ENCODE data around the gene RAB11FIP3. TPM values are rescaled to one million over a fixed set of nuclear protein-coding genes. Genes with fewer than 3 reads are reported as not detected.

The RAB11FIP3 gene
- total and polyA plus RNA-seq, 2 of the 13 experiments (the other 11 are each of a cell fraction or from before 2014, with no cell fraction given): 34.3 to 57.6 TPM

DNA sequence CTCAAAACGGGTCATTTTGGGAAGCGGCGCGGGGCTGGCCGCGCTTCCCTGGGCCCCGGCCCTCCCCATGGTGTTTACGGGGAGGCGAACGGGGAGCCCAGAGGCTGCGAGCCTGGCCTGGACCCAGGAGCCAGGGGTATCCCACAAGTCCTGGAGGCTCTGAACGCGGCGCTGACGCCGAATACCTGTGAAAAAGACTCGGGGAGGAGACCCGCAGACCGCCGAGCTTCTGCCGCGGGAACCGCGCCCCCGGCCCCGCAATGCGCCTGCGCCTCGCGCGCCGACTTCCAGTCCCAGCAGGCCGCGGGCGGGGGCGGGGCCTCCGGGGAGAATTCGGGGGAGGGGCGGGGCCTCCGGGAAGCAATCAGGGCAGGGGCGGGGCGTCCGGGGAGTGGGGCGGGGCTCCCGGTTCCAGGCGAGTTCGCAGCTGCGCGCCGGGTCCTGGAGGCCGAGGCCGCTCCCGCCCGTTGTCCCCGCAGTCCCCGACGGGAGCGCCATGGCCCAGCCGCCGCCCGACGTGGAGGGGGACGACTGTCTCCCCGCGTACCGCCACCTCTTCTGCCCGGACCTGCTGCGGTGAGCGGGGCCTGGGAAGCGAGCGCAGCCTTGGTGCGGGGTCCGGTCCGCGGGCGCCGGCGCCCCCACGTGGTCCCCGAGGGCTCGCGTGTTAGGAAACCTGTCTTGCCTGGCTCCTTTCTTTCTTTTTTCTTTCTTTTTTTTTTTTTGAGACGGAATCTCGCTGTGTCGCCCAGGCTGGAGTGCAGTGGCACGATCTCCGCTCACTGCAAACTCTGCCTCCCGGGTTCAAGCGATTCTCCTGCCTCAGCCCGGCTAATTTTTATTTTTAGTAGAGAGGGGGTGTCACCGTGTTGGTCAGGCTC lies 23.7 kb upstream of the RAB11FIP3 start, which contains the start of gene DECR2 (continued):
- TF ChIP-seq, protein P1, sequence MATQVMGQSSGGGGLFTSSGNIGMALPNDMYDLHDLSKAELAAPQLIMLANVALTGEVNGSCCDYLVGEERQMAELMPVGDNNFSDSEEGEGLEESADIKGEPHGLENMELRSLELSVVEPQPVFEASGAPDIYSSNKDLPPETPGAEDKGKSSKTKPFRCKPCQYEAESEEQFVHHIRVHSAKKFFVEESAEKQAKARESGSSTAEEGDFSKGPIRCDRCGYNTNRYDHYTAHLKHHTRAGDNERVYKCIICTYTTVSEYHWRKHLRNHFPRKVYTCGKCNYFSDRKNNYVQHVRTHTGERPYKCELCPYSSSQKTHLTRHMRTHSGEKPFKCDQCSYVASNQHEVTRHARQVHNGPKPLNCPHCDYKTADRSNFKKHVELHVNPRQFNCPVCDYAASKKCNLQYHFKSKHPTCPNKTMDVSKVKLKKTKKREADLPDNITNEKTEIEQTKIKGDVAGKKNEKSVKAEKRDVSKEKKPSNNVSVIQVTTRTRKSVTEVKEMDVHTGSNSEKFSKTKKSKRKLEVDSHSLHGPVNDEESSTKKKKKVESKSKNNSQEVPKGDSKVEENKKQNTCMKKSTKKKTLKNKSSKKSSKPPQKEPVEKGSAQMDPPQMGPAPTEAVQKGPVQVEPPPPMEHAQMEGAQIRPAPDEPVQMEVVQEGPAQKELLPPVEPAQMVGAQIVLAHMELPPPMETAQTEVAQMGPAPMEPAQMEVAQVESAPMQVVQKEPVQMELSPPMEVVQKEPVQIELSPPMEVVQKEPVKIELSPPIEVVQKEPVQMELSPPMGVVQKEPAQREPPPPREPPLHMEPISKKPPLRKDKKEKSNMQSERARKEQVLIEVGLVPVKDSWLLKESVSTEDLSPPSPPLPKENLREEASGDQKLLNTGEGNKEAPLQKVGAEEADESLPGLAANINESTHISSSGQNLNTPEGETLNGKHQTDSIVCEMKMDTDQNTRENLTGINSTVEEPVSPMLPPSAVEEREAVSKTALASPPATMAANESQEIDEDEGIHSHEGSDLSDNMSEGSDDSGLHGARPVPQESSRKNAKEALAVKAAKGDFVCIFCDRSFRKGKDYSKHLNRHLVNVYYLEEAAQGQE (IDR thresholded peaks at IDR 0.05; ENCODE audit: borderline replicate concordance in 1 of 2, low read depth in 1 of 2, low read length in 2 of 2): peak in 1 of 2 experiments; percentile 4; a peak in 1 of 4 replicates
- TF ChIP-seq, protein P2, sequence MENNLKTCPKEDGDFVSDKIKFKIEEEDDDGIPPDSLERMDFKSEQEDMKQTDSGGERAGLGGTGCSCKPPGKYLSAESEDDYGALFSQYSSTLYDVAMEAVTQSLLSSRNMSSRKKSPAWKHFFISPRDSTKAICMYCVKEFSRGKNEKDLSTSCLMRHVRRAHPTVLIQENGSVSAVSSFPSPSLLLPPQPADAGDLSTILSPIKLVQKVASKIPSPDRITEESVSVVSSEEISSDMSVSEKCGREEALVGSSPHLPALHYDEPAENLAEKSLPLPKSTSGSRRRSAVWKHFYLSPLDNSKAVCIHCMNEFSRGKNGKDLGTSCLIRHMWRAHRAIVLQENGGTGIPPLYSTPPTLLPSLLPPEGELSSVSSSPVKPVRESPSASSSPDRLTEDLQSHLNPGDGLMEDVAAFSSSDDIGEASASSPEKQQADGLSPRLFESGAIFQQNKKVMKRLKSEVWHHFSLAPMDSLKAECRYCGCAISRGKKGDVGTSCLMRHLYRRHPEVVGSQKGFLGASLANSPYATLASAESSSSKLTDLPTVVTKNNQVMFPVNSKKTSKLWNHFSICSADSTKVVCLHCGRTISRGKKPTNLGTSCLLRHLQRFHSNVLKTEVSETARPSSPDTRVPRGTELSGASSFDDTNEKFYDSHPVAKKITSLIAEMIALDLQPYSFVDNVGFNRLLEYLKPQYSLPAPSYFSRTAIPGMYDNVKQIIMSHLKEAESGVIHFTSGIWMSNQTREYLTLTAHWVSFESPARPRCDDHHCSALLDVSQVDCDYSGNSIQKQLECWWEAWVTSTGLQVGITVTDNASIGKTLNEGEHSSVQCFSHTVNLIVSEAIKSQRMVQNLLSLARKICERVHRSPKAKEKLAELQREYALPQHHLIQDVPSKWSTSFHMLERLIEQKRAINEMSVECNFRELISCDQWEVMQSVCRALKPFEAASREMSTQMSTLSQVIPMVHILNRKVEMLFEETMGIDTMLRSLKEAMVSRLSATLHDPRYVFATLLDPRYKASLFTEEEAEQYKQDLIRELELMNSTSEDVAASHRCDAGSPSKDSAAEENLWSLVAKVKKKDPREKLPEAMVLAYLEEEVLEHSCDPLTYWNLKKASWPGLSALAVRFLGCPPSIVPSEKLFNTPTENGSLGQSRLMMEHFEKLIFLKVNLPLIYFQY (CRISPR knock-in tag; IDR thresholded peaks at IDR 0.05; ENCODE audit: borderline replicate concordance): no peak; the same call in 1 of the 2 replicates
- TF ChIP-seq ZNF33A (CRISPR knock-in tag; IDR thresholded peaks at IDR 0.05; ENCODE audit: borderline replicate concordance) (no peak), REXO4 (CRISPR knock-in tag; IDR thresholded peaks at IDR 0.05; ENCODE audit: borderline replicate concordance) (no peak), ZMYM4 (CRISPR knock-in tag; IDR thresholded peaks at IDR 0.05) (0 out of 2 replicates have a peak, but pooled peaks have one; percentile 15), ZNF614 (CRISPR knock-in tag; IDR thresholded peaks at IDR 0.05; ENCODE audit: borderline replicate concordance) (no peak), ZC3H13 (CRISPR knock-in tag; IDR thresholded peaks at IDR 0.05) (peak; percentile 79; the same call in 1 of the 2 replicates), ARNT2 (CRISPR knock-in tag; IDR thresholded peaks at IDR 0.05; ENCODE audit: low read depth) (peak; percentile 81), ZNF235 (CRISPR knock-in tag; IDR thresholded peaks at IDR 0.05; ENCODE audit: borderline replicate concordance) (peak; percentile 59; the same call in 1 of the 2 replicates)
- TF ChIP-seq, protein P3, sequence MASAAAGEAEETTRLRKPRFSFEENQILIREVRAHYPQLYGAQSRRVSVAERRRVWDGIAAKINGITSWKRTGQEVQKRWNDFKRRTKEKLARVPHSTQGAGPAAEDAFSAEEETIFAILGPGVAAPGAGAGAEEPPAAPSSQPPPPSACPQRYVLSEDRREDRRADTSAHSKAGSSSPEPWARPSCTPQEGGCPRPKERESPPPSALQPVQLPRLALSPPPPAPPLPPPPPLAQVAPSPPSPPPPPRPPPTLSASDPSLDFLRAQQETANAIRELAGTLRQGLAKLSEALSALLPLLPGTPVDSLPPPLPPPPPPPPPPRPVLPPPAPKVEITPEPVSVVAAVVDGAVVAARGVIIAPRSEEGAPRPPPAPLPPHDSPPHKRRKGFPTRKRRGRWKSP (CRISPR knock-in tag; IDR thresholded peaks at IDR 0.05): no peak
- TF ChIP-seq, protein P4, sequence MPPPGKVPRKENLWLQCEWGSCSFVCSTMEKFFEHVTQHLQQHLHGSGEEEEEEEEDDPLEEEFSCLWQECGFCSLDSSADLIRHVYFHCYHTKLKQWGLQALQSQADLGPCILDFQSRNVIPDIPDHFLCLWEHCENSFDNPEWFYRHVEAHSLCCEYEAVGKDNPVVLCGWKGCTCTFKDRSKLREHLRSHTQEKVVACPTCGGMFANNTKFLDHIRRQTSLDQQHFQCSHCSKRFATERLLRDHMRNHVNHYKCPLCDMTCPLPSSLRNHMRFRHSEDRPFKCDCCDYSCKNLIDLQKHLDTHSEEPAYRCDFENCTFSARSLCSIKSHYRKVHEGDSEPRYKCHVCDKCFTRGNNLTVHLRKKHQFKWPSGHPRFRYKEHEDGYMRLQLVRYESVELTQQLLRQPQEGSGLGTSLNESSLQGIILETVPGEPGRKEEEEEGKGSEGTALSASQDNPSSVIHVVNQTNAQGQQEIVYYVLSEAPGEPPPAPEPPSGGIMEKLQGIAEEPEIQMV (CRISPR knock-in tag; IDR thresholded peaks at IDR 0.05; ENCODE audit: low read depth): peak; percentile 77; the same call in 1 of the 2 replicates
- TF ChIP-seq, protein P5, sequence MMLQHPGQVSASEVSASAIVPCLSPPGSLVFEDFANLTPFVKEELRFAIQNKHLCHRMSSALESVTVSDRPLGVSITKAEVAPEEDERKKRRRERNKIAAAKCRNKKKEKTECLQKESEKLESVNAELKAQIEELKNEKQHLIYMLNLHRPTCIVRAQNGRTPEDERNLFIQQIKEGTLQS (CRISPR knock-in tag; IDR thresholded peaks at IDR 0.05): 0 out of 2 replicates have a peak, but pooled peaks have one; percentile 18
- TF ChIP-seq, protein P6, sequence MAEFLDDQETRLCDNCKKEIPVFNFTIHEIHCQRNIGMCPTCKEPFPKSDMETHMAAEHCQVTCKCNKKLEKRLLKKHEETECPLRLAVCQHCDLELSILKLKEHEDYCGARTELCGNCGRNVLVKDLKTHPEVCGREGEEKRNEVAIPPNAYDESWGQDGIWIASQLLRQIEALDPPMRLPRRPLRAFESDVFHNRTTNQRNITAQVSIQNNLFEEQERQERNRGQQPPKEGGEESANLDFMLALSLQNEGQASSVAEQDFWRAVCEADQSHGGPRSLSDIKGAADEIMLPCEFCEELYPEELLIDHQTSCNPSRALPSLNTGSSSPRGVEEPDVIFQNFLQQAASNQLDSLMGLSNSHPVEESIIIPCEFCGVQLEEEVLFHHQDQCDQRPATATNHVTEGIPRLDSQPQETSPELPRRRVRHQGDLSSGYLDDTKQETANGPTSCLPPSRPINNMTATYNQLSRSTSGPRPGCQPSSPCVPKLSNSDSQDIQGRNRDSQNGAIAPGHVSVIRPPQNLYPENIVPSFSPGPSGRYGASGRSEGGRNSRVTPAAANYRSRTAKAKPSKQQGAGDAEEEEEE (CRISPR knock-in tag; IDR thresholded peaks at IDR 0.05; ENCODE audit: borderline replicate concordance): no peak
